Right lobe of liver (tissue), 6 donors: ENCODE data around the gene TBC1D26. TPM values are rescaled to one million over a fixed set of nuclear protein-coding genes. Genes with fewer than 3 reads are reported as not detected.
"Not testable (repeated sequence)": the region's sequence is repeated elsewhere in the genome, so short reads cannot be mapped to it uniquely, and the experiment has no call there.

ENCODE experiments used
- ATAC-seq, 4 donors: fragments of 200-7000 bp; cut with Tn5 transposase; one replicate each; pipeline ENCODE4 v1.9.1; 2020; ENCODE audit warnings: mild to moderate bottlenecking in 4 of 4, moderate library complexity in 4 of 4
- DNase-seq, 3 donors: peaks; one replicate each; pipeline ENCODE4 v3.0.0-alpha.2; 2020
- H3K27ac ChIP-seq, 3 donors: fragments of 200-600 bp; one replicate each; pipeline ENCODE4 v1.8.0; 2022
- H3K27me3 ChIP-seq, 2 donors: fragments of 200-600 bp; one replicate each; pipeline ENCODE4 v1.8.0; 2022
- H3K36me3 ChIP-seq, 4 donors: fragments of 200-600 bp; sonication (generic) in 1 of 4; one replicate each; pipeline versions ENCODE4 v1.5.1 to v1.8.0; 2017 to 2022; ENCODE audit warnings: control low read depth in 1 of 4
- H3K4me1 ChIP-seq, 4 donors: fragments of 200-600 bp; sonication (generic) in 1 of 4; one replicate each; pipeline versions ENCODE4 v1.5.1 to v1.8.0; 2017 to 2022; ENCODE audit warnings: control low read depth in 1 of 4
- H3K4me3 ChIP-seq, 3 donors: fragments of 200-600 bp; one replicate each; pipeline ENCODE4 v1.8.0; 2022
- H3K9me3 ChIP-seq, 4 donors: fragments of 200-600 bp; sonication (generic) in 1 of 4; one replicate each; pipeline versions ENCODE4 v1.5.1 to v1.8.0; 2017 to 2022; ENCODE audit warnings: control low read depth in 1 of 4
- CTCF ChIP-seq, 4 donors: fragments of 200-600 bp in 3 of 4; fragments of 450-650 bp in 1 of 4; IDR thresholded peaks; one replicate each; pipeline versions ENCODE4 v1.5.1 to v1.8.0; 2016 to 2022; ENCODE audit warnings: antibody characterized with exemption in 4 of 4, mild to moderate bottlenecking in 2 of 4
- POLR2A ChIP-seq: fragments of 450-650 bp; IDR thresholded peaks from one replicate; pipeline ENCODE4 v1.6.1; 2017; ENCODE audit warnings: antibody characterized with exemption, mild to moderate bottlenecking
- WGBS: methylation state at CpG from one replicate; pipeline ENCODE4 v1.1.6; 2018; ENCODE audit warnings: low coverage, low lambda C conversion rate; ENCODE audit not compliant: insufficient coverage; ENCODE audit errors: missing lambda C conversion rate; 5-methylcytosine and 5-hydroxymethylcytosine counted together
- intact Hi-C, 2 donors: fragments of 100-400 bp; cut with DNase I; formaldehyde crosslinking; loops; one replicate each; pipeline versions ENCODE4 v1.11.2 to v1.14.1; 2022
- total RNA-seq, 6 experiments: library from RNA; depleted of rRNA in 2 of 6; stranded (reverse); fragments of >200 nt in 2 of 6; fragmentation: NEBNext Ultra II Directional in 3 of 6; extraction: Animal tissue kit (Norgen Biotek cat#: 25700) in 3 of 6; gene quantifications; one replicate each; pipeline versions ENCODE4 v1.1.0 to v1.2.4, GENCODE V29; 2016 to 2023
- donor health status: DM: no; HTN: yes; CAD: no.
- donor health status: DM: no; HTN: no; CAD: no.
- donor health status: DM: no; HTN: no; CAD: no.
- donor health status: DM: no; HTN: yes; CAD: no.
- donor health status: DM: no; HTN: yes; CAD: no.

Gene TBC1D26
- total RNA-seq, 6 experiments from 2014 or later: not detected

GRCh38 chr17:15744074-15744676 lies 12.1 kb downstream of the TBC1D26 start:
- H3K4me3 ChIP-seq: no peak overlapping the region
- no peak overlapping the region for H3K27ac ChIP-seq
- intact Hi-C loops: no loop called here
- no peaks in the 10 kb centered on the region for H3K36me3 ChIP-seq
- no peaks in the 10 kb centered on the region for H3K4me1 ChIP-seq
- peak in 1 of 3 donors; percentile 39 for DNase-seq
- TF ChIP-seq CTCF (IDR thresholded peaks at IDR 0.05): no peak
- no peak for TF ChIP-seq POLR2A
- WGBS: 68% methylated on average over 5 of the region's 7 CpGs
- no peaks in the 10 kb centered on the region for H3K9me3 ChIP-seq
- no peaks in the 10 kb centered on the region for H3K27me3 ChIP-seq
- no peak for ATAC-seq

GRCh38 chr17:15744885-15745284 lies 12.8 kb downstream of the TBC1D26 start:
- peak in 1 of 3 donors; percentile 28 for DNase-seq
- H3K9me3 ChIP-seq: no peaks in the 10 kb centered on the region
- no peak overlapping the region for H3K27ac ChIP-seq
- no peaks in the 10 kb centered on the region for H3K27me3 ChIP-seq
- ATAC-seq: no peak
- intact Hi-C loops: no loop called here
- H3K4me3 ChIP-seq: no peak overlapping the region
- WGBS: 50% methylated on average over 2 of the region's 2 CpGs
- no peaks in the 10 kb centered on the region for H3K36me3 ChIP-seq
- TF ChIP-seq CTCF (IDR thresholded peaks at IDR 0.05) (no peak), POLR2A (no peak)
- no peaks in the 10 kb centered on the region for H3K4me1 ChIP-seq

GRCh38 chr17:15749403-15749802 lies 17.3 kb downstream of the TBC1D26 start:
- H3K27me3 ChIP-seq, H3K36me3 ChIP-seq, H3K4me3 ChIP-seq, intact Hi-C loops, ATAC-seq, H3K4me1 ChIP-seq, H3K9me3 ChIP-seq, H3K27ac ChIP-seq: not testable (repeated sequence)
- no CpG with 5 or more reads among the region's 36 CpGs for WGBS
- DNase-seq: peak in 1 of 3 donors; percentile 21

- no CpG with 5 or more reads among the region's 14 CpGs for WGBS
- H3K9me3 ChIP-seq, H3K4me3 ChIP-seq, DNase-seq, H3K4me1 ChIP-seq, H3K27me3 ChIP-seq, H3K36me3 ChIP-seq, intact Hi-C loops, H3K27ac ChIP-seq: not testable (repeated sequence)
- peak in 1 of 4 donors; percentile 22 for ATAC-seq
Observed at GRCh38 chr17:15768865-15769533, 36.9 kb downstream of the TBC1D26 start.

- H3K36me3 ChIP-seq, intact Hi-C loops, ATAC-seq, H3K27me3 ChIP-seq, H3K4me3 ChIP-seq, H3K27ac ChIP-seq, DNase-seq, H3K9me3 ChIP-seq, H3K4me1 ChIP-seq: not testable (repeated sequence)
- 53% methylated on average over 3 of the region's 7 CpGs for WGBS
Observed at GRCh38 chr17:15770679-15771078, 38.6 kb downstream of the TBC1D26 start.

- no peak for DNase-seq
- Histone ChIP-seq H3K27me3 (no peaks in the 10 kb centered on the region), H3K36me3 (no peaks in the 10 kb centered on the region), H3K27ac (no peak overlapping the region), H3K4me3 (no peak overlapping the region), H3K4me1 (no peaks in the 10 kb centered on the region), H3K9me3 (no peaks in the 10 kb centered on the region)
- TF ChIP-seq POLR2A (no peak), CTCF (IDR thresholded peaks at IDR 0.05) (no peak)
- ATAC-seq: no peak
- intact Hi-C loops: no loop called here
Observed at GRCh38 chr17:15776871-15777270, 44.8 kb downstream of the TBC1D26 start.
